Activated T-cell treated with anti-CD3 and anti-CD28 coated beads, Interleukin-2, amount 50 U/mL, for 1 hour (primary cell): ENCODE data around the gene DLK2.
"Not testable (repeated sequence)": the region's sequence is repeated elsewhere in the genome, so short reads cannot be mapped to it uniquely, and the experiment has no call there.

Experiments
- DNase-seq: peaks from one replicate; pipeline ENCODE4 v3.0.0-alpha.2; 2020

Gene DLK2

DNA sequence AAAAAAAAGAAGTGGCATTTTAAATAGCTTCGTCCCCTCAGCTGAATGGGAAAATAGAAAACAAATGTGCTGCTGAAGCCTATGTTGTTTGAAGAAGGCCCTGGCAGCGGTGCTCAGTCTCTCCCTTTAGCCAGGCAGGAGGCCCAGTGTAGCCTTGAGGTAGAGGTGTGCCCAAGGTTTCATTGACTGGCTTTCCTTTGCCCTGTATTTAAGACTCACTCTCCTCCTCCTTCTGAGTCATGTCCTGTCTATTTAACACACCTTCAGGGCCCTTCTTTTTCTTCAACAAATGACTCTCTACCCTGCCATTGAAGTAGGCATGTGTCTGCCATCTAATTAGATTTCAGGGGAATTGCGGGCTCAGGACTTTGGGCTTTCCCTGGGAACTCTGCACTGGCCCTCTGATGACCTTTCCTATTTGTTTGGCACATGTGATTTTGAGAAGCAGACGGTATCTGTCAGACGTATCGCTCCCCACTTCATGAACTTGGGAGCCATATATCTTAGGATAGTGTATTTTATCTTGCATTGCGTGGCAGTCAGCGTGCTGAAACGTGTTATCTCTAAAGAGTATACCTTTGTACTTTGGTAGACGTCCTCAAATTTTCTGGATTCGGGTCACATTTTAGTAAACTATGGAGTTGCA is 26.4 kb upstream of the DLK2 start:
- DNase-seq, result no peak

DNA sequence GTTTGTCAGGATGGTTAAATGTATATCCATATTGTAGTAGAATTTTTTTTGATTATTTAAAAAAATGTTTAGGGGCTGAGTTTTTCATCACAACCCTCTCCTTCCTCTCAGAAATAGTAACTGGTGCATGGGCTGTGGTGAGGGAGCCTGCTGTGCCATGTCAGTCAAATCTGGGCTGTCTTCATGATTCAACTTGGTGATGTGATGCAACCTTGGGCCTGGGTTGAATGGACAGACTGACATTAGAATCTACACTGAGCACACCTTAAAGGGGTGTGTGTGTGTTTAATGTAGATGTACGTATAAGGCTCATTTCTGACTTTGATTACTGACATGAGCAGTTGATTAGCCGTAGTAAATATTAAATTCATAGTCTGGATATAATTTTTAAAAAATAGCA is 25.7 kb upstream of the DLK2 start:
- DNase-seq, result no peak

DNA sequence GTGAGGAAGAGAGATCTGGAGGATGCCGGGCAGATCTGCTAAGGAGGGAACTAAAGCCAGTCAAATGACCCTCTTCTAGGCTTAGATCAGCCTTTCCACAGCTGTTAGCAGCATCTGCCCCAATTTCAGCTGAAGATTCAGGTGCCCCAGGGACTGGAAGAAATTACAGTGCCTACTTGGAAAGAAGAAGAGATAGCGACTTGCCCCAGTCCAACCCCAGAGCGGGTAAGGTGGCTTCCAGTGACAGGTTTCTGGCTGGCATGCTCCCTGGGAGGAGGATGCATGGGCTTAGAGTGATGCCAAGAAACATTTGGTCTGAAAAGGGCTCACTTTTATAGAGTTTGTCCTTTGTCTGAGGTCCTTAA is 22.6 kb upstream of the DLK2 start:
- no peak for DNase-seq

DNA sequence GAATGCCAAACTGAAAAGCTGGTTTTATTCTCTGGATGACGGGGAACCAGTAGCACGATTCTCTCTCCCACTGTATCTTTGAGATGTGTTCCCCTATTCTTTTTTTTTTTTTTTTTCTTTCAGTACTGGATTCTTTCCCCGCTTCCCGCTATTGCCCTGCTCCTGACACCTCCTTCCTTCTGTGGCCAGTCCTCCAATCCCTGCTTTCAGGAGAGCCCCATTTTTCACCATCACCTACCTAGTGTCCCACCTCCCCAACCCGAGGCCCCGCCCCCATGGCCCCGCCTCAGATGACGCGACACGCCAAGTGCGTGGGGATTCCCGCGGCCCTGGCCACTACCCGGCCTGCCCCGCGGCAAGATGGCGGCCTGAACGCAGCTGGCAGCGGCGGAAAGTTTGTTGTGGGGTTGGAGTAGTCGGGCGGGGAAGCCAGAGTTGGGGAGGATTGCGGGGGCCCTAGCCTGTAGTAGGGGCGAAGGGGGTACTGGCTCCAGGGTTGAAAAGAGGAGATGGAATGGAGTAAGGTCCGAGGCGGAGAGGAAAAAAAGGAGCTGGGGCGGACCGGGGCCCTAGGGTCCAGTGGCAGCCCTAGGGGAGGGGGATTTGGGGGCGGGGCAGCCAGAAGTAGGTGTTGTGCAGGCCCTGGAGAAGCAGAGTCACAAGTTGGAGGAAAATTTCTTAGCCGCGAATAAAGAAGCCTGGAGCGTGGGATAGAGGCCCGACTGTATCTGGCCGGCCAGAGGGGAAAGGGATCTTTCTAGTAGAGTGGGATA is 22.1 kb upstream of the DLK2 start, which contains the start of gene TJAP1:
TJAP1 (plus strand) TSS at position 336 of the 773 bp plus-strand sequence. CDS start 21,432 bp downstream, outside the sequence.
- peak; percentile 99 for DNase-seq

DNA sequence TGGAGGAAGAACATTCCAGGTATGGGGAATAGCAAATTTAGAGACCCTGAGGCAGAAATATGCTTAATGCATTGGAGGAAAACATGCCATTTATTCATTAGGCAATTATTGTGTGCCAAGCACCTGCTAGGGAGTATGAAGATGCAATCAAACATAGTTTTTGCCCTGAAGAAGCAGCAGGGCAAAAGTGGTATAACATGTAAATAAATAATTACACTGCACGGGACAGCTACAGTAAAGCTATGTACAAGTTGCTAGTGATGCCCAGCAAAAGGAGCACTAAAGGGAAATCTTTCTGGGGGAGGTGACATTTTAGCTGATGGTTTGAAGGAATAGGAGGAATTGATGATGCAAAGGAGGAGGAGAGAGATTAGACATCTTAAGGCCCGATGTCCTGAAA is 21.4 kb upstream of the DLK2 start:
- no peak for DNase-seq

DNA sequence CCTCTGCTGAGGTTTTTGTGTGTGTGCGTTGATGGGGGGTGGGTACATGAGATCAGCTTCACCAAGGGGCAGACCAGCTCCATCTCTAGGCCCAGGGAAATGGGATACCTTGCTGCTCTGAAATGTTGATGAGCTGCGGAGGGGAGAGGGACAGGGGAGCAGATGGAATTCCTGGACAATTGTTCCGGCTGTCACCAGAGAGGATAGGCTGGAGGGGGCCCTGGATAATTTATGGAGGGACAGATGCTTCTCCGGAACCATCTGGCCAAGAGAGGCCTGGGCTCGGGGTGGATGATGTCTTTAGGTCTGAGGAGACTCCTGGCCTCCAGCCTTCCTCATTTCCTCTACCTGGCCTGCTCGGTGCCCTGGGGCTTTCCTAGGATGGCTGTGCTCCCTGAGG is 20.2 kb upstream of the DLK2 start:
- DNase-seq, result no peak

DNA sequence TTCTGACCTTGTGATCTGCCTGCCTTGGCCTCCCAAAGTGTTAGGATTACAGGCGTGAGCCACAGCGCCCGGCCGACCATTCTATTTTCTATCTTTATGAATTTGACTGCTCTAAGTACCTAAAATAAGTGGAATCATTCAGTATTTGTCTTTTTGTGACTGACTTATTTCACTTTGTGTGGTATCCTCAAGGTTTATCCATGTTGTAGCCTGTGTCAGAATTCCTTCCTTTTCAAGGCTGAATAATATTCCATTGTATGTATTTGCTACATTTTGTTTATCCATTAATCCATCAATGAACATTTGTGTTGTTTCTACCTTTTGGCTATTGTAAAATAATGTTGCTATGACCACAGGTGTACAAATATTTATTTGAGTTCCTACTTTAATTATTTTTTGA is 17.2 kb upstream of the DLK2 start:
- DNase-seq, result no peak

DNA sequence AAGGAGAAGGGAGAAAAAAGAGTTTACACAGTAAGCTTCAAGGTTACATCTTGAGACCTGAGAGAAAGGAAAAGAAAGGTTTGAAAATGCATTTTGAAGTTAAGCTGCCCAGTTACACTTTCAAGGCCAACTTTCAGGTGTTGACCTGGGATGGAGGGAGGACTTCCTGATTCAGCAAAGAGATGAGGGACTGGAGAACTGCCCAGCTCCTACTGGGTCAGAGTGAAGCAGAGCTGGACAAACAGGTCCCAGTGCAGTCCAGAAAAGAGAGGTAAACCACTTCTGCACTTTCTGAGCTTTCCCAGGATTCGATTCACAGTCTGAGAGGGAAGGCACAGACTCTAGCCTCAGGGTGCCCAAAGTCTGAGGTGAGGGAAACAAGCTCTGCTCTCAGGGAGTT is 16.1 kb upstream of the DLK2 start:
- no peak for DNase-seq

DNA sequence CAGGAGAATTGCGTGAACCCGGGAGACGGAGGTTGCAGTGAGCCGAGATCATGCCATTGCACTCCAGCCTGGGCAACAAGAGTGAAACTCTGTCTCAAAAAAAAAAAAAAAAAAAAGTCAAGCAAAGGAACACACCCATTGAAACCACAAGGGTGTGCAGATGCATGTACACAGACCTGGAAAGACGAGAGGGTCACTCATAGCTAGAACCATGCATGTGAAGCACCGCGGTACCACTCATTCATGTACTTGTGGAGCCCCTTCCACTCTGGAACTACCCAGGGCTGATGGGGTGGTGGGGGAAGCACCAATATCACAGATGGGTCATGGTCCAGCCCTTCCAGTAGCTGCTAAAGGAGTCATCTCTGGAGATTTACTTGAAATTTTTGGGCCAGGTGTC is 14.6 kb upstream of the DLK2 start:
- DNase-seq, result no peak

DNA sequence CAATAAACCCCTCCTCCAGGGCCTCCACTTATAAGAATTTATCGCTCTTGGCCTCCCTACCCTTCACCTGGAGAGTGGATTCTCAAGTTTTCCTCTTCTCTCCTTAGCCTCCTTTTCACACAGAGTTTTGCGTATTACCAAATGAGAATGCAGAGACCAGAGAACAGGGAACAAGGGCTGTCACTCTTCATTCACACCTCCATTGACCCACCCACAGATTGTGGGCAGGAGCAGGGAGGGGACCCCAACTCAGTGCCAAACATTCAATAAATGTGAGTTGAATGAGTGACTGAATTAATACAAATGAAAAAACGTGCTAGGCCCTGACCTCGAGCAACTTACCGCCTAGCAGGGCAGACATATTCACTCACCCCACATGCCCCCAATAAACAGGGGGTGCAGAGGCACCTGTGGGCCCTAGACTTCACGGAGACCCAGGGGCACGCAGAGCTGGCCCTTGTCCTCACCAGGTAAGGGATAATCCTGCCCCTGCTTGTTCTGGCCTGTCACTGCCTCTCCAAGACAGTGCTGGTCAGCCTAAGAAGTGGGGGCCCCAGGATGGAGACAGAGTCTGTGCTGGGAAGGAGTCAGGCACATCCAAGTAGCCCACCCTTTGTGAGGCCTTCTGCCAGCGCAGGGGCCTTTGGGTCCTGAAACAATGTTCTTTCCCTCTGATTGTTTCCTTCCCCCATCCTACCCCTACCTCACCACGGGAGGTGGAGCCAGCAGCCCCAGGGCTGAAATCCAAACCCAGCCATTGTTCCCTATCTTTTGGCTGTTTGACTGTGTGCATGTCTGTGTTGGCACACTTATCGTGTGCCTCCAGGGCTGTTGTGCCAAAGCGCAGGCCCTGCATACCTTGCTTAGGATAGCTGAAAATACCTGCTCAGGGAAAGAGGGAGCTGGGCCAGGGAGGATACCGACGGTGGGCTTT is 13.7 kb upstream of the DLK2 start:
- DNase-seq, result no peak

DNA sequence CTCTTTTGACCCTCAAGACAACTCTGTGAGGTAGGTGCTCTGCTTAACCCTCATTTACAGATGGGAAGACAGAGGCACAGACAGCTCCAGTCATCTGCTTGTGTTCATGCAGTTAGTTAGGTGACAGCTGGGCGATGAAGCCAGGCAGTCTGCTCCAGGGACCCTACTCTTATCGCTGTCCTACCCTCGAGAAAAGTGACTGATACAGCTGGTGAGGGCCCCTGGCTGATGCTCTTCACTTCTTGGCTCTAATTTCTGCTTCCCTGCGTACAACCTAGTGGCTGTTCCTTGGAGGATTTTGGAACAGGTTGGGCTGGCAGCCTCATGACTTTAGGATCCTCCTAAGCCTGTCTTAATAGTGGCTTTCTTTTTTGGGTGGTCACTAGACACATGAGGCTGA is 12.9 kb upstream of the DLK2 start:
- no peak for DNase-seq

DNA sequence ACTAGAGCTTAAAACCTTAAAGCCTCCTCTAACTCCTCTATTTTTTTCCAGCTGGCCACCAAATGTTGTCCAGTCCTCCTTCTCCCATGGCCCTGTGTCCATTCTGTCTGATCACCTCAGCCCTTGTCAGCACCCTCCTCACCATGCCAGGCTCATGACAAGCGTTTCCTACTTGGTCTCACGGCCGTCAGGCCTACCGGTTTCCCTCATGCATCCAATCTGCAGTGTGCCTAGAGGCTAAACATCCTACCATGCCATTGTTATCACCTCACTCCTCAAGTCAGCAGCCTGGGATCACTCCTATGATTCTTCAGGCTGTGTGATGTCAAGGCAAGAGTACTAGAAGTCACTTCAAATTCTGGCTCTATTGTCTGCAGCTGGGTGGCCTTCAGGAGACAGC is 12.4 kb upstream of the DLK2 start:
- DNase-seq, result no peak

DNA sequence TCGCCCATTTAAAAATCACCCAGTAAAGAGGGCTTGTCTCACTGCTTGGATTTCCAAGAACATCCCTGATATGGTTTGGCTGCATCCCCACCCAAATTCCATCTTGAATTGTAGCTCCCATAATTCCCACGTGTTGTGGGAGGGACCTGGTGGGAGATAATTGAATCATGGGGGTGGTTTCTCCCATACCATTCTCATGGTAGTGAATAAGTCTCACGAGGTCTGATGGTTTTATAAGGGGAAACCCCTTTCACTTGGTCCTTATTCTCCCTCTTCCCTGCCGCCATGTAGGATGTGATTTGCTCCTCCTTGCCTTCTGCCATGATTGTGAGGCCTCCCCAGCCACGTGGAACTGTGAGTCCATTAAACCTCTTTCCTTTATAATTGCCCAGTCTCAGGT is 11.9 kb upstream of the DLK2 start:
- not testable (repeated sequence) for DNase-seq

DNA sequence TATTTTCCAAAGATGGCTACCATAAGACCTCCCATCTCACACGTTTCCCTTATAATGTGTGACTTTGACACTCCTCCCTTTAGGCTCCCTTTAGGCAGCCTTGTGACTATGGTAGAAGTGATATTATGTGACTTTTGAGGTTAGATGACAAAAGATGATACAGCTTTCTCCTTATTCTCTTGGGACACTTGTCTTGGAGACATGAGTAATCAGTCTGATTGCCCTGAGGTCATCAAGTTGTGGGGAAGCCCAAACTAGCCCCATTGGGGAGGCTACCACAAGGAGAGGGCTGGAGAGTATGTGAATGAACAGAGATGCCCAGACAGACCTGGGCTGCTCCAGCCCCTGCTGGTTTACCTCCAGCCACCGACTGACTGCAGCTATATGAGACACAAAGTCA is 10.6 kb upstream of the DLK2 start:
- DNase-seq, result no peak

DNA sequence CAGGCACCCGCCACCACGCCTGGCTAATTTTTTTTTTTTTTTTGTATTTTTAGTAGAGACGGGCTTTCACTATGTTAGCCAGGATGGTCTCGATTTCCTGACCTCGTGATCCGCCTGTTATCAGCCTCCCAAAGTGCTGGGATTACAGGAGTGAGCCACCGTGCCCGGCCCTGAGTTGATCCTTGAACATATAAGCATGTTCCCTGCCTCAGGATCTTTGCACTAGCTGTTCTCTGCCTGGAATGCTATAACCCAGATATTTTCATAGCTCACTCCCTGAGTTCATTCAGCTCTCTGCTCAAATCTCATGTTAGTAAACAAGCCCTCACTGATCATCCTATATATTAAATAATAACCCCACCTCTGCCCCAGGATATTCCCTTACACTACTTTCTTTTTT is 9.0 kb upstream of the DLK2 start:
- DNase-seq, result no peak

DNA sequence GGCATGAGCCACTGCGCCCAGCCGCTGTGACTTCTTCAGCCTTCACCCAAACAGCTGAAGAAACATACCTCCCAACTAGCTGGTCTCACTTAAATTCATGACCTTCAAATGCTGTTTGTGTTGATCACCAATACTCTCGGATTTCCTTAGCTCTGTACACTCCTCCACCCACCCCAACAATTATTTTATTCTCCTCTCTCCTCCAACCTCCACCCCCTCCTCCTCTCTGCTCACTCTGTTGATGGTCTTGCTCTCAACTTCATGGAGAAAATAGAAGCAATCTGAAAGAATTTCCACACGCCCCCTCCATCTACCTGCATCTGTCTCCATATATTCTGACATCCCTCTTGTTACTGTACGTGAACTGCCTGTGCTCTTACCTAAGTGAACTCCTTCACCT is 6.6 kb upstream of the DLK2 start:
- DNase-seq, result no peak

DNA sequence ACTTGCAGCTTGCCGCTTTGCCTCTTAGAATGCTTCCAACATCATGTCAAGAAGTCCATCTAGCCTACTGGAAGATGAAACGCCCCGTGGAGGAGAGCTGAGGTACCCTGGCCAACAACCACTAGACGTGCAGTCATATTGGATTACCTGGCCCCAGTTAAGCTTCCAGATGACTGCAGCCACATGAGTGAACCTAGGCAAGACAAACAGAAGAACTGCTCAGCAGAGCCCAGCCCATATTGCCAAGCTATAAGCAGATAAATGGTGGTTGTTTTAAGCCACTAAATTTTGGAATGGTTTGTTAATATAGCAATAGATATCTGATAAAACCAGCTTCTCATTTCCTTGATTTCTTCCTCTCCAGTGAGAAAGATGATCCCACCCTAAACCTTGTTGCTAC is 4.7 kb upstream of the DLK2 start:
- DNase-seq, result no peak

DNA sequence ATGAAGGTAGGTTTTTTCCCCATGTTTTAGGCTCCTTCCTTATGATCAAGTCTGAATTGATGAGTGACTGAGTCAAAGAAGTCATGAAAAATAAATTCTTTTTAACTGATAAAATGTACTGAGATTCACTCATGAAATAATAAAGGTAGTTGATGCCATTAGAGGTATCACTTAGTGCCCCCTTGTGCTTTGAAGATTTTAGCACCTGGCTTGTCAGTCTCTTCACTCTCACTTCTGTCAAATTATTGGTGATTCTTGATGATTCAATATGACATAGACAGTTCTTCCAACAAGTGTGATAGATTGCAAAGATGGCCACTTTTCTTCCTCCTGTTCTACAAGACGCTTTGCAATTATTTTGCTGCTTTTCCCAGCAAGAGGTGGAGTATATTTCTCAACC is 4.2 kb upstream of the DLK2 start:
- DNase-seq, result no peak

DNA sequence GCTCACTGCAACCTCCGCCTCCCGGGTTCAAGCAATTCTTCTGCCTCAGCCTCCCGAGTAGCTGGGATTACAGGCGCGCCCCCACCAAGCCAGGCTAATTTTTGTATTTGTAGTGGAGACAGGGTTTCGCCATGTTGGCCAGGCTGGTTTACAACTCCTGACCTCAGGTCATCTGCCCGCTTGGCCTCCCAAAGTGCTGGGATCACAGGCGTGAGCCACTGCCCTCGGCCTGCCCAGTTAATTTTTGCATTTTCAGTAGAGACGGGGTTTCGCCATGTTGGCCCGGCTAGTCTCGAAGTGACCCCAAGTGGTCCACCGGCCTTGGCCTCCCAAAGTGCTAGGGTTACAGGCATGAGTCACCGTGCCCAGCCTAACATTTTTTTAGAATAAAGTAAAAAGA is 2.8 kb upstream of the DLK2 start:
- not testable (repeated sequence) for DNase-seq

DNA sequence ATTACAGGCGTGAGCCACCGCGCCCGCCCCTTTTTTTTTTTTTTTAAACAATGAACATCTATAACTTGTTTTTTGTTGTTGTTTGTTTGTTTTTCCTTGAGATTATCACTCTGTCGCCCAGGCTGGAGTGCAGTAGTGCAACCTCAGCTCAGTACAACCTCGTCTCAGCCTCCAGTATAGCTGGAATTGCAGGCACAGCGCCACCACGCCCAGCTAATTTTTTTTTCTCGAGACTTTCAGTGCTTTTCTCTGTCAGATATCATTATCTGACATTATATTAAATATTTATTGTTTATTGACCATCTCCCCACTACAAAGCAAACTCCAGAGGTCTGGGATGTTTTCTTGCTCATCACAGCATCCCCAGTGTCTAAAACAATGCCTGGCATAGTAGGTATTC is 2.3 kb upstream of the DLK2 start:
- no peak for DNase-seq

DNA sequence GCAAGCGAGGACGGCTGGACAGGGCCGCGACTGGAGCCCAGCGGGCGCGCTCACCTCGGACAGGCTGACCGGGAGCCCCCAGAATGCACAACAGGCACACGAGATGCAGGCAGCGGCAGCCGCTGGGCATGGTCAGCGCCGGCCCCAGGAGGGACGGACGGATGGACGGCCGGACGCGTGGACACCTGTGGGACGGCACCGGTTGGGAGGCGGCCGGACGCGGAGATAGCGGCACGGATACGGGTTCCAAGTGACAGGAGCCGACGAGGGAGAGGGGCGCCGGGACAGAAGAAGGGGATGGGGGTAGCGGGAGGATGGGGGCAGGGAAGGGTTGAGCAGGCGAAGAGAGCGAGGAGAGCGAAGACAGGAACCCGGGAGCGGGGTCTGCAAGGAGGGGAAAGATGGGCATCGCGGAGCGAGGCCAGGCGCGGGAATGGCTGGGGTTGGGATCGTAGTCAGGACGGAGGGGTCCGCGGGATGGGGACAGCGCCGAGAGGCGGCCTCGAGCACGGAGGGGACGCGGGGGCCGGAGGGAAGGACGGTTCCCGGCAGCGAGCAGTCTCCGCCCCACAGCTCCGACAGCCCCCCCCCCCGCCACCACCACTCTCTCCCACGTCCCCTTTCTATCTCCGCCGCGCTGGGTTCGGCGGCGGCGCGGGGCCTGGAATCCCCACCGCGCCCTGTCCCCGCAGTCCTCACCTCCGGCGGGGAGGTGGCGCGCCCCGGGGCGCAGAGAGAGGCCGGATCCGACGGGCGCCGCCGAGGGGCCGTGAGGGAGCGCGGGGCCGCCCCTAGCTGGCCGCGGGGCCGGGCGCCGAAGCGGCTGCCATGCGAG is 435 bp downstream of the DLK2 start:
- DNase-seq, result peak; percentile 63

DNA sequence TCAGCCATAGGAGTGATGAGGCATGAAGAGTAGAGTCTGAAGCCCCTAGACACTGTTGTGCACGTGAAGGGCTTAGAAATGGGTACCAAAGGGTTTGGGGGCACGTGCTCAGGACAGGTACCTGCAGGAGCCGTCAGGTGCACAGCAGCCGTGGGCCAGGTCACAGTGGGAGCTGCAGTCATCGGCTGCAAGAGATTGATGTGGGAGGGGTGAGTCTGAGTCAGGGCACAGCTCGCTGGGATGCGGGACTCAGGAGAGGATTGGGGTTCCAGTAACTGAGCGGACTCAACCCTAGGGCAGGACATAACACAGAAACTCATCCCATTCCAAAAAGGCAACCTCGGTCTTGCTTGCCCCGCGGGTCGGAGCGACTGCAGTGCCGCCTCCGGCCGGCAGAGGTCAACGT is 1.1 kb downstream of the DLK2 start:
- DNase-seq, result peak; percentile 76

DNA sequence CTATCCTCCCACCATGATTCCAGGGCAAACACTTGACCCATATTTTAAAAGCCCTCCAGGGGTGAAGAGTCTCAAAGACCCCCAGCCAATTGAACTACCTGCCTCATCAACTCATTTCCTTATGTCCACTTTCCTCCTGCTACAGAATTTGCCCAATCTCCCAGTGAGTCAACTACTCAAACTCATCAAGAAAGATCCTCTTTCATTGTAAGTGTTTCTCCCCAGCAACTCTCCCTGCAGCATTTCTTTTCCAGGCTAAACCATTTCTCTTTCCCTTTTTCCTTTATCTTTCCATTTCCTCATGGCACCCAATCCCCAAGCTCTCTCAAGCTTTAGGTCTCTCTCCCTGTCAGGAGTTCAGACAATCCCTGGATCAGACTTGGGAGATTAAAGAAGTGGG is 1.5 kb downstream of the DLK2 start:
- no peak for DNase-seq
